HepG2 (cell line): ENCODE results near the gene ADGRG1. TPM values are rescaled to one million over a fixed set of nuclear protein-coding genes. Genes with fewer than 3 reads are reported as not detected.

Experiments
- ATF7 ChIP-seq, 2 experiments: fragments of 450-650 bp in 1 of 2; sonication (generic) in 1 of 2; formaldehyde crosslinking in 1 of 2; IDR thresholded peaks; 2 replicates each; pipeline versions ENCODE4 v1.4.0 to v1.6.1; 2016 to 2020; ENCODE audit warnings: antibody characterized with exemption in 1 of 2, mild to moderate bottlenecking in 1 of 2, missing genetic modification reagents in 1 of 2
- CBFB ChIP-seq: sonication (generic); formaldehyde crosslinking; IDR thresholded peaks from 2 replicates; pipeline ENCODE4 v1.4.0; 2020; ENCODE audit warnings: missing genetic modification reagents
- ELF1 ChIP-seq: sonication (generic); formaldehyde crosslinking; IDR thresholded peaks from 2 replicates; pipeline ENCODE4 v1.4.0; 2020; ENCODE audit warnings: missing genetic modification reagents
- NFE2L2 ChIP-seq: fragments of 150-350 bp; IDR thresholded peaks from 2 replicates; pipeline ENCODE4 v1.6.1; 2014; ENCODE audit warnings: low read length
- NR2C2 ChIP-seq: sonication (generic); formaldehyde crosslinking; IDR thresholded peaks from 2 replicates; pipeline ENCODE4 v1.4.0; 2020; ENCODE audit warnings: missing genetic modification reagents, mild to moderate bottlenecking, moderate library complexity, borderline replicate concordance
- PITX1 ChIP-seq: sonication (generic); formaldehyde crosslinking; IDR thresholded peaks from 2 replicates; pipeline ENCODE4 v1.5.1; 2020; ENCODE audit warnings: mild to moderate bottlenecking, missing genetic modification reagents
- REPIN1 ChIP-seq: sonication (generic); formaldehyde crosslinking; IDR thresholded peaks from 2 replicates; pipeline ENCODE4 v1.8.0; 2022; ENCODE audit warnings: missing genetic modification reagents, low read depth, mild to moderate bottlenecking, borderline replicate concordance
- SIX1 ChIP-seq: sonication (generic); formaldehyde crosslinking; IDR thresholded peaks from 2 replicates; pipeline ENCODE4 v1.4.0; 2020; ENCODE audit warnings: missing genetic modification reagents, borderline replicate concordance
- SP2 ChIP-seq: sonication (generic); formaldehyde crosslinking; IDR thresholded peaks from 2 replicates; pipeline ENCODE4 v1.5.1; 2020; ENCODE audit warnings: mild to moderate bottlenecking, missing genetic modification reagents
- TEAD3 ChIP-seq: optimal IDR thresholded peaks from 2 replicates; pipeline ENCODE3; 2016; ENCODE audit warnings: borderline replicate concordance
- ZFP36L1 ChIP-seq: sonication (generic); formaldehyde crosslinking; IDR thresholded peaks from 2 replicates; pipeline ENCODE4 v1.8.0; 2022; ENCODE audit warnings: mild to moderate bottlenecking, missing genetic modification reagents, moderate library complexity
- ZNF496 ChIP-seq: sonication (generic); formaldehyde crosslinking; IDR thresholded peaks from 2 replicates; pipeline ENCODE4 v1.8.1; 2023; ENCODE audit warnings: mild to moderate bottlenecking, moderate library complexity, missing genetic modification reagents; ENCODE audit not compliant: insufficient replicate concordance
- ZNF530 ChIP-seq: sonication (generic); formaldehyde crosslinking; IDR thresholded peaks from 2 replicates; pipeline ENCODE4 v1.5.0; 2020; ENCODE audit warnings: low read depth, mild to moderate bottlenecking, missing genetic modification reagents
- ZNF670 ChIP-seq: sonication (generic); formaldehyde crosslinking; IDR thresholded peaks from 2 replicates; pipeline ENCODE4 v1.8.0; 2022; ENCODE audit warnings: mild to moderate bottlenecking, missing genetic modification reagents, borderline replicate concordance
- ZNF709 ChIP-seq: sonication (generic); formaldehyde crosslinking; IDR thresholded peaks from 2 replicates; pipeline ENCODE4 v1.5.0; 2020; ENCODE audit warnings: mild to moderate bottlenecking, missing genetic modification reagents
- ZNF879 ChIP-seq: sonication (generic); formaldehyde crosslinking; IDR thresholded peaks from 2 replicates; pipeline ENCODE4 v1.8.1; 2023; ENCODE audit warnings: missing genetic modification reagents
- ZSCAN22 ChIP-seq: sonication (generic); formaldehyde crosslinking; IDR thresholded peaks from 2 replicates; pipeline ENCODE4 v1.4.0; 2020; ENCODE audit warnings: mild to moderate bottlenecking, missing genetic modification reagents
- polyA plus RNA-seq, 8 experiments: library from polyadenylated mRNA; depleted of rRNA in 3 of 8; stranded (reverse) in 7 of 8; unstranded in 1 of 8; fragments of >200 nt; fragmentation: Illumina TruSeq in 4 of 8; extraction: Trizol in 4 of 8; gene quantifications; 2 replicates each; pipeline versions ENCODE4 v1.2.1 to v1.2.3, GENCODE V29; 2011 to 2016; ENCODE audit warnings: low read depth in 4 of 8, missing spikeins in 1 of 8, mixed read lengths in 1 of 8; ENCODE audit not compliant: insufficient read depth in 1 of 8
- total RNA-seq, 5 experiments: library from RNA; depleted of rRNA; stranded (reverse); fragments of >200 nt; fragmentation: Illumina TruSeq; extraction: Trizol; gene quantifications; 2 replicates each; pipeline ENCODE4 v1.2.3, GENCODE V29; 2016; ENCODE audit warnings: low read depth in 1 of 5
- TF ChIP-seq, protein P1 (sequence below): sonication (generic); formaldehyde crosslinking; IDR thresholded peaks from 2 replicates; pipeline ENCODE4 v1.5.0; 2020; ENCODE audit warnings: mild to moderate bottlenecking, missing genetic modification reagents, borderline replicate concordance
- TF ChIP-seq, protein P2 (sequence below), 2 experiments: sonication (generic) in 1 of 2; formaldehyde crosslinking in 1 of 2; IDR thresholded peaks; 2 replicates each; pipeline versions ENCODE4 v1.4.0 to v1.6.1; 2016 to 2020; ENCODE audit warnings: borderline replicate concordance in 1 of 2, low read depth in 1 of 2, mild to moderate bottlenecking in 1 of 2, missing genetic modification reagents in 1 of 2
- TF ChIP-seq, protein P3 (sequence below): sonication (generic); formaldehyde crosslinking; IDR thresholded peaks from 2 replicates; pipeline ENCODE4 v1.4.0; 2020; ENCODE audit warnings: low read depth, mild to moderate bottlenecking, missing genetic modification reagents

ADGRG1 gene
- total and polyA plus RNA-seq, 2 of the 13 experiments (the other 11 are each of a cell fraction or from before 2014, with no cell fraction given), result 2.7 to 5.9 TPM

DNA sequence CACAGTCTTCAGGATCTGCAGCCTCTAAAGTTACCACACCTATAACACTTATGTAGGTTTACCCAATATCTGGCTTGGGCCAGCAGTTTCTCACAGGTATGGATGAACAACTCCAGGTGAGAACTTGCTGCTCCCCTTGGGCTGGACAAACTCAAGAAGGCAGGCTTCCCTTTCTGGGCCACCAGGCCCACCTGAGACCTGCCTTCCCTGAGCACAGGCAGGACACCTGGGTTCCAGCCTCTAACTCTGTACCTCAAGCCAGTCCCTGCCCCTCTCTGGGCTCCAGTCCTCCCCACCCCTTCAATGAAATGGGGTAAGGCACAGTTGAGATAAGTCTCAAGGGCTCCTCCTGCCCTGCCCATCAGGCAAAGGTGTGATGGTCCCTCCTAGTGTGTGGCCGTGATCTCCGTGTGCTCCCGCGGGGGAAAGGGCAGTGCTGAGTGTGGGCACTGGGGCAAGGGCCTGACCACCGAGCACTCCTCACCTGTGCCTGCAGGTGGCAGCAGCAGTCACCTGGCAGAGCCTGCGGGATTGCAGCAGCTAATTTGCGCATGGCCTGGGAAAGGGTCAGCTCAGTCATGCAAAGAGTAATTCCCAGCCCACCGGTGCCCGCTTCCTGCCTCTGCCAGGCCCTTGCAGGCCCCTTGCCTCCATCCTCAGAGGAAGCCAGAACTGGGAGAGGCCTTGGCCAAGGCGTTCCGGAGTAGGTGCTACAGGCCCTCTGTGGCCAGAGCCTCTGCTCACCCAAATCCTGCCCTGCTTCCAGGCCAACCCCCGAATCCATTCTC is 28.2 kb upstream of the ADGRG1 start (continued):
- no peak for TF ChIP-seq ZNF670 (CRISPR knock-in tag)
- 0 out of 2 replicates have a peak, but pooled peaks have one; percentile 29 for TF ChIP-seq ELF1
- TF ChIP-seq ZNF709, result no peak
- 0 out of 2 replicates have a peak, but pooled peaks have one; percentile 34 for TF ChIP-seq CBFB (CRISPR knock-in tag)
- no peak for TF ChIP-seq ZFP36L1 (CRISPR knock-in tag)
- no peak for TF ChIP-seq SP2 (CRISPR knock-in tag)
- TF ChIP-seq SIX1 (CRISPR knock-in tag), result no peak
- TF ChIP-seq ATF7 (IDR thresholded peaks at IDR 0.05), result no peak
- 0 out of 2 replicates have a peak, but pooled peaks have one; percentile 17 for TF ChIP-seq ATF7 (CRISPR knock-in tag; IDR thresholded peaks at IDR 0.05)
- peak; percentile 74 for TF ChIP-seq TEAD3 (CRISPR knock-in tag)
- no peak for TF ChIP-seq NFE2L2
- 0 out of 2 replicates have a peak, but pooled peaks have one; percentile 32 for TF ChIP-seq NR2C2
- TF ChIP-seq, protein P1, sequence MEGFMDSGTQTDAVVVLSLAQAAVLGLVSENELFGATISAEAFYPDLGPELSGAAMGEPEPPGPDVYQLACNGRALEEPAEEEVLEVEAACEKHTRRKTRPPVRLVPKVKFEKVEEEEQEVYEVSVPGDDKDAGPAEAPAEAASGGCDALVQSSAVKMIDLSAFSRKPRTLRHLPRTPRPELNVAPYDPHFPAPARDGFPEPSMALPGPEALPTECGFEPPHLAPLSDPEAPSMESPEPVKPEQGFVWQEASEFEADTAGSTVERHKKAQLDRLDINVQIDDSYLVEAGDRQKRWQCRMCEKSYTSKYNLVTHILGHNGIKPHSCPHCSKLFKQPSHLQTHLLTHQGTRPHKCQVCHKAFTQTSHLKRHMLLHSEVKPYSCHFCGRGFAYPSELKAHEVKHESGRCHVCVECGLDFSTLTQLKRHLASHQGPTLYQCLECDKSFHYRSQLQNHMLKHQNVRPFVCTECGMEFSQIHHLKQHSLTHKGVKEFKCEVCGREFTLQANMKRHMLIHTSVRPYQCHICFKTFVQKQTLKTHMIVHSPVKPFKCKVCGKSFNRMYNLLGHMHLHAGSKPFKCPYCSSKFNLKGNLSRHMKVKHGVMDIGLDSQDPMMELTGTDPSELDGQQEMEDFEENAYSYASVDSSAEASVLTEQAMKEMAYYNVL (CRISPR knock-in tag), result 0 out of 2 replicates have a peak, but pooled peaks have one; percentile 64
- no peak for TF ChIP-seq ZSCAN22 (CRISPR knock-in tag)
- TF ChIP-seq PITX1 (CRISPR knock-in tag), result 0 out of 2 replicates have a peak, but pooled peaks have one; percentile 35
- TF ChIP-seq REPIN1 (CRISPR knock-in tag), result peak; percentile 44; the same call in 1 of the 2 replicates
- TF ChIP-seq, protein P2, sequence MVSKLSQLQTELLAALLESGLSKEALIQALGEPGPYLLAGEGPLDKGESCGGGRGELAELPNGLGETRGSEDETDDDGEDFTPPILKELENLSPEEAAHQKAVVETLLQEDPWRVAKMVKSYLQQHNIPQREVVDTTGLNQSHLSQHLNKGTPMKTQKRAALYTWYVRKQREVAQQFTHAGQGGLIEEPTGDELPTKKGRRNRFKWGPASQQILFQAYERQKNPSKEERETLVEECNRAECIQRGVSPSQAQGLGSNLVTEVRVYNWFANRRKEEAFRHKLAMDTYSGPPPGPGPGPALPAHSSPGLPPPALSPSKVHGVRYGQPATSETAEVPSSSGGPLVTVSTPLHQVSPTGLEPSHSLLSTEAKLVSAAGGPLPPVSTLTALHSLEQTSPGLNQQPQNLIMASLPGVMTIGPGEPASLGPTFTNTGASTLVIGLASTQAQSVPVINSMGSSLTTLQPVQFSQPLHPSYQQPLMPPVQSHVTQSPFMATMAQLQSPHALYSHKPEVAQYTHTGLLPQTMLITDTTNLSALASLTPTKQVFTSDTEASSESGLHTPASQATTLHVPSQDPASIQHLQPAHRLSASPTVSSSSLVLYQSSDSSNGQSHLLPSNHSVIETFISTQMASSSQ (IDR thresholded peaks at IDR 0.05; ENCODE audit: low read depth), result no peak
- TF ChIP-seq, protein P2 (CRISPR knock-in tag; IDR thresholded peaks at IDR 0.05; ENCODE audit: borderline replicate concordance), result 0 out of 2 replicates have a peak, but pooled peaks have one; percentile 29
- TF ChIP-seq ZNF530 (CRISPR knock-in tag), result no peak
- TF ChIP-seq ZNF879 (CRISPR knock-in tag), result no peak
- TF ChIP-seq ZNF496 (CRISPR knock-in tag), result no peak
- TF ChIP-seq, protein P3, sequence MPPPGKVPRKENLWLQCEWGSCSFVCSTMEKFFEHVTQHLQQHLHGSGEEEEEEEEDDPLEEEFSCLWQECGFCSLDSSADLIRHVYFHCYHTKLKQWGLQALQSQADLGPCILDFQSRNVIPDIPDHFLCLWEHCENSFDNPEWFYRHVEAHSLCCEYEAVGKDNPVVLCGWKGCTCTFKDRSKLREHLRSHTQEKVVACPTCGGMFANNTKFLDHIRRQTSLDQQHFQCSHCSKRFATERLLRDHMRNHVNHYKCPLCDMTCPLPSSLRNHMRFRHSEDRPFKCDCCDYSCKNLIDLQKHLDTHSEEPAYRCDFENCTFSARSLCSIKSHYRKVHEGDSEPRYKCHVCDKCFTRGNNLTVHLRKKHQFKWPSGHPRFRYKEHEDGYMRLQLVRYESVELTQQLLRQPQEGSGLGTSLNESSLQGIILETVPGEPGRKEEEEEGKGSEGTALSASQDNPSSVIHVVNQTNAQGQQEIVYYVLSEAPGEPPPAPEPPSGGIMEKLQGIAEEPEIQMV (CRISPR knock-in tag), result no peak
